ENCODE results near the gene TET2.

TET2 gene

DNA sequence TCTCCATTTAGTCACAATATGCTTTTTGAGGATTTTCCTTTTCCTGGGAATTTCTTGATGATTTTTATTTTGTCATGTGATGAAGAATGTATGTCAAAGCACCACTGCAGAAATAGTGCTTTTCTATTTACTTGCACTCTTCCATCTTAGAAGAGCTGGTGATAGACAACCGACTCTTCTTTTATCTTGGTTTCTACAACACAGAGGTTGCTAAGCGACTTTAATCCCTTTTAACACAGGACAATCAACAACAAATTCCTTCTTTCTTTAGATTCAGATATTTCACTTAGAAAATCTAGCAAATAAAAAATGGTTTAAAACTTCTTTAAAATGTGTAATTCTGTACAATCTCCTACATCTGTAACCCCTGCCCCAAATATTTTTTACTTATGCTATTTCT is 34.6 kb downstream of the TET2 start:
- peaks cover 9% of the 10 kb centered on the region for H3K4me1 Mint-ChIP-seq (ENCODE audit: low read depth)
- no peak overlapping the region for H3K4me3 Mint-ChIP-seq
- peaks cover 15% of the 10 kb centered on the region for H3K36me3 Mint-ChIP-seq (ENCODE audit: low read depth)
- H3K9me3 Mint-ChIP-seq = peaks cover 4% of the 10 kb centered on the region
- no peaks in the 10 kb centered on the region for H3K27me3 Mint-ChIP-seq (ENCODE audit: low read depth)
- DNase-seq (ENCODE audit: low spot score) = no peak
- no peak overlapping the region for H3K27ac Mint-ChIP-seq

DNA sequence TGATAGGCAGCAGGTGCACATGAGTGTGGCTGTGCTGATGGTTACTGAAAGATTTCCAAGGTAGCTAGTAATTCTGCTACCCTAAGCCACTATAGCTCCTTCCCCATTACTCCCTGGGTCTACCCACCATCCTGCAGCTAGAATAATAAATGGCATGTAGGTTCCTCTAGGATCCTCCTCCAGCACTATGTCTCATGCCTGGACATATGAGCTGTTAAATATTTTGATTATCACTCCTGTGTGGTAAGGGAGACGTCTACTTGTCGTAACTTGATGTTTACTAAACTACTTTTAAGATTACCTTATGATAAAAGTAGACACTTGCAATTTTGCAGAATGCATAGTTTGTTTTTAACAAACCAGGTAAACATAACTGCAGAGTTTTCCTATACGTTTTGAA is 35.5 kb downstream of the TET2 start:
- no peaks in the 10 kb centered on the region for H3K27me3 Mint-ChIP-seq (ENCODE audit: low read depth)
- peaks cover 8% of the 10 kb centered on the region for H3K36me3 Mint-ChIP-seq (ENCODE audit: low read depth)
- H3K4me1 Mint-ChIP-seq (ENCODE audit: low read depth) = peaks cover 9% of the 10 kb centered on the region
- no peak for DNase-seq (ENCODE audit: low spot score)
- H3K4me3 Mint-ChIP-seq = no peak overlapping the region
- H3K9me3 Mint-ChIP-seq = peaks cover 1% of the 10 kb centered on the region
- H3K27ac Mint-ChIP-seq = no peak overlapping the region

DNA sequence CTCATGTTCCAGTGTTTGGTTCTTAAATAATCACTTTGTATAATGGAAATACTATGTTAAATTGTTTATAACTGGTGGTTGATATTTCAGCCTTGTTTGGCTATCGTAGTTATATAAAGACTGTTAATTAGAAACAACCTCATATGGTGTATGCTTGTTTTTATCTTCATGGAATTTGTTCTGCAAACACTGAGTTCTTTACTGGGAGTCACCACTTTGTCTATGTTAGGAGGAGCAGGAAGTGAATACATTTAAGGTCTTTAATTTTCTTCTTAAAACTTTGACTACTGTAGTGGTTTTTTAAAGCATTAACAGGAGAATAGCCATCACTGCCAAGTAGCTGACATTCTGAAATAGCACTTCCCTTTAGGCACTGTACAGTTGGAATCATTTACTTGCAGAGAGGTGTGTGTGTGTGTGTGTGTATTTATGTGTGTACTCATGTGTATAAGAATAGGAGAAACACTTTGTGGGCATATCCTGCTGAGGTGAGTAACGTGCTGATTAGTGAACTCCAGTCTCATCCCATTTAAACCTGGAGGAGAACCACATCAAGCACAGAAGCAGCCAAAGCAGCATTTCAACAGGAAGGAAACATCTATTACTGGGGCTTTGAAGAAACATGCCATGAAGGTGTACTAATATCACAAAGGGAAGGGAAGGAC is 37.8 kb downstream of the TET2 start:
- DNase-seq (ENCODE audit: low spot score) = no peak
- peaks cover 6% of the 10 kb centered on the region for H3K36me3 Mint-ChIP-seq (ENCODE audit: low read depth)
- H3K27ac Mint-ChIP-seq = peak overlapping the region; percentile 42
- no peak overlapping the region for H3K4me3 Mint-ChIP-seq
- H3K27me3 Mint-ChIP-seq (ENCODE audit: low read depth) = no peaks in the 10 kb centered on the region
- H3K4me1 Mint-ChIP-seq (ENCODE audit: low read depth) = peaks cover 9% of the 10 kb centered on the region
- H3K9me3 Mint-ChIP-seq = no peaks in the 10 kb centered on the region

DNA sequence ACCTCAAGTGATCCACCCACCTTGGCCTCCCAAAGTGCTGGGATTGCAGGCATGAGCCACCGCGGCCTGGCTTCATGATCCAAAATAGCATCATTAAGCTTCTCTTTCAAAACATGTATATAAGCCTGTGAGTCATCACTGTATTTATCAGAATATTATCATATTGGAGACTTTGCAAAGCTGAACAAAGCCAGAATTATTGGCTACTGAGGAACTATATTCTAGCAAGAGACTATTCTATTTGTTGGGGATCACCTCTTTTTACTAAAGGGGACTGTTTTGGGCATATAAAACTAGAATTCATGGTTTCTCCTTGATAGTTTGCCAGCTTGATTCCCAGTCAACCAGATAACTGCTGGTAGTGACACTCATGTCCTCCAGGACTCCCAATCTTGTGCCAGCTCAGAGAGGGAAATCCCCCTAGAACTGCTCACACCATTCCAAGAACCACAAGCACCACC is 40.1 kb downstream of the TET2 start:
- H3K9me3 Mint-ChIP-seq = no peaks in the 10 kb centered on the region
- no peak overlapping the region for H3K4me3 Mint-ChIP-seq
- no peak overlapping the region for H3K27ac Mint-ChIP-seq
- H3K36me3 Mint-ChIP-seq (ENCODE audit: low read depth) = peaks cover 19% of the 10 kb centered on the region
- H3K4me1 Mint-ChIP-seq (ENCODE audit: low read depth) = peaks cover 14% of the 10 kb centered on the region
- no peak for DNase-seq (ENCODE audit: low spot score)
- no peaks in the 10 kb centered on the region for H3K27me3 Mint-ChIP-seq (ENCODE audit: low read depth)

DNA sequence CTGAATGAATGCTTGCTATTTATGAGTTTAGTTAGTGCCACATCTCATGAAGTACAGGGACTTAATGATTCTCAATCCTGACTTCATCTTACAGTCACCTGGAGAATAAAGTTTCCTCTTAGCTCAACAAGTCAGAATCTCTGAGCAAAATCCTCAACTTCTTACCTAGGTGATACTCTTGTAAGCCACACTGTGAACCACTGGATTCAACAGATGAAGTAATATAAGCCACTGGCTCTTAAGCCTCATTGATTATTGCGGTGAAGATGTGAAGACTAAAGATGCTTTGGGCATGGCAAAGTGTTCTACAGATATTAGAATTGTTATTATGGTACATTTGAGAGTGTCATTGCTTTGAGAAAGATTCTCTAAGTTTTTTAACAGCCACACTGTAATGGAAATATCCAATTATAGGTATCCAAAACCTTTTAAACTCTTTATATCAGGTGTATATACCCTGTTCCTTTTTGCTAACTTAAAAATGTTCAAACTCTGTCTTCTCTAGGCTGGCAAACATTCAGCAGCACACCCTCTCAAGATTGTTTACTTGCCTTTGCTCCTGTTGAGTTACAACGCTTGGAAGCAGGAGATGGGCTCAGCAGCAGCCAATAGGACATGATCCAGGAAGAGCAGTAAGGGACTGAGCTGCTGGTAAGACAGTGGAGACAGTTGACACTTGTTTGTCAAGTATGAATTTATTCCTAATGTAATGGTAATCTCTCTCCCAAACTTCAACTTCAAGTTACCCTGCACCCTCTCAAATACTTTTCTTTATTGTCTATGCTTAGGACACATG is 43.4 kb downstream of the TET2 start:
- Mint-ChIP-seq H3K27me3 (ENCODE audit: low read depth) (no peaks in the 10 kb centered on the region), H3K9me3 (no peaks in the 10 kb centered on the region), H3K4me1 (ENCODE audit: low read depth) (peaks cover 20% of the 10 kb centered on the region), H3K36me3 (ENCODE audit: low read depth) (peaks cover 27% of the 10 kb centered on the region), H3K4me3 (no peak overlapping the region), H3K27ac (no peak overlapping the region)
- DNase-seq (ENCODE audit: low spot score) = no peak

DNA sequence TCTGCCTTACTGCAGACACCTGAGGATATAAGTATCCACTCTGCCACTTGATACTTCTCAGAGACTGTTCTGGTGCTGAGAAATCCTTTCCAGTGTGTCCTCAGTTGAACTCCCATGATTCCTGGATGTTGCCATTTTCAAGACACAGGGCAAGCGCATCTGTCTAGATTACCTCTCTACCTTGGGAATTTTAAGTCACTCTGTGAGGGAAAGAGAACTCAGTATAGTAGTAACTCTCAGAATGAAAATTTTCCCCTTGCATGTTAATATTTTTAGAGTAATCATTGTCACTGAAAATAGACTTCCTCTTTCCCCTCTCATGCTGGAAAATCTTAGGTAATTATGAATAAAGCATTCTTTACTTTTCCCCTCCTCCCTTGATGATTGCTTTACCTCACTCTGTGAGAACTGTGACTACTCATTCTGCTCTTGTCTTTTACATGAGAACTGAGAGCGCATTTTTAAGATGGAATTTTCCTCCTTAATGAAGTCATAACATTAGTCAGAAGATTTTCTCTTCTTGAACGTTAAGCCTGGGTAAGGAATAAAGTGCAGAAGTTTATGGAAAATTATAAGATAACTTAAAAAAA is 45.0 kb downstream of the TET2 start:
- Mint-ChIP-seq H3K27ac (no peak overlapping the region), H3K36me3 (ENCODE audit: low read depth) (peaks cover 32% of the 10 kb centered on the region), H3K4me3 (no peak overlapping the region), H3K9me3 (no peaks in the 10 kb centered on the region), H3K27me3 (ENCODE audit: low read depth) (no peaks in the 10 kb centered on the region), H3K4me1 (ENCODE audit: low read depth) (peaks cover 24% of the 10 kb centered on the region)
- no peak for DNase-seq (ENCODE audit: low spot score)

DNA sequence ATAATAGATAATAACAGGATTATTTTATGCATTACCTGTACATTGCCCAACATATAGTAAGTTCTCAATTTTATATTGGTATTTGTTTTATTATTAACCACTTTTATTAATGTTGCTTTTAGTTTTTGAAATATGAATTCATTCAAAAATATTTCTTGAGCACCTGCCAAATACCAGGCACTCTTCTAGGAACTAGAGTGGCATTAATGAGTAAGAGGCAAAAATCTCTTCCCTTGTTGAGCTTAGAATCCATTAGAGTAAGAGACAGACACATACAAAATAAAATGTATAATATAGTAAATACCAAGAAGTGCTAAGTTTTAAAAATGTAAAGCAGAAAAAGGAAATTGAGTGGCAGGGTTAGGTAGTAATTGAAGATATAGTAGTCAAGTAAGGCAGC is 45.8 kb downstream of the TET2 start:
- no peak for DNase-seq (ENCODE audit: low spot score)
- no peak overlapping the region for H3K27ac Mint-ChIP-seq
- no peaks in the 10 kb centered on the region for H3K27me3 Mint-ChIP-seq (ENCODE audit: low read depth)
- peaks cover 32% of the 10 kb centered on the region for H3K36me3 Mint-ChIP-seq (ENCODE audit: low read depth)
- no peak overlapping the region for H3K4me3 Mint-ChIP-seq
- H3K4me1 Mint-ChIP-seq (ENCODE audit: low read depth) = peaks cover 24% of the 10 kb centered on the region
- H3K9me3 Mint-ChIP-seq = no peaks in the 10 kb centered on the region

DNA sequence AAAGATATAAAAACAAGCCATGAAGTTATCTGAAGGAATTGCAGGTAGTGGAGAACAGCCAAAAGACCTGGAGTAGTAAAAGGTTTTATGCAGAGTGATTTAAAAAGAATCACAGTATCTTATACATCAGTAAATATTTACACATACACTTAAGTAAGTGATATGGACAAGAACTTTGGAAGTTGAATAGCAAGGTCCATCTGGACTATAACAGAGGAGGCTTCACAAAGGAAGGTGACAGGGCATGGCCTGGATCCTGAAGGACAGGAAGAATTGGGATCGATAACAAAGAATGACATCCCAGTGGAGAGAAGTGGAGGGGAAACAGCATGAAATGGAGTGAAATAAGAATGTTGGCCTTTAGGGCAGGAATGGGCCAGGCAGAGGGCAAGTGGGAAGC is 46.2 kb downstream of the TET2 start:
- Mint-ChIP-seq H3K27me3 (ENCODE audit: low read depth) (no peaks in the 10 kb centered on the region), H3K4me3 (no peak overlapping the region), H3K36me3 (ENCODE audit: low read depth) (peaks cover 32% of the 10 kb centered on the region), H3K27ac (no peak overlapping the region), H3K4me1 (ENCODE audit: low read depth) (peaks cover 24% of the 10 kb centered on the region), H3K9me3 (no peaks in the 10 kb centered on the region)
- DNase-seq (ENCODE audit: low spot score) = no peak

DNA sequence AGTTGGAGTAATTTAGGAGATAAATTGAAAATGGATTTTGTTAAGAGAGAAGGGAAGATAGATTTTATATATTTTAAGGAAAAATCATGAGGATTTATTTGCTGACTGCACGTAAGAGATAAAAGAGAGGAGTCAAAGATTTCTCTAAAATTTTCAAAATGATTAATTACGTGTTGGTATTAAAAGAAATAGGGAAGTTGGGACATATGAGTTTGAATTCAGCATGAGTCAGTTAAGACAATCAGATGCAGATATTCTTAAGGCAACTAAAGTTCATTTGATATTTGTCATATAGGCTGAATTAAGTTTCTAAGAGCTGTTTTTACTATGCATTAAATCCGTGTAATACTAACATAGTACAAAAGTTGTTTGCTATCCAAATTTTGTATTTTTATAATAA is 46.9 kb downstream of the TET2 start:
- no peak overlapping the region for H3K4me3 Mint-ChIP-seq
- H3K27ac Mint-ChIP-seq = no peak overlapping the region
- no peaks in the 10 kb centered on the region for H3K9me3 Mint-ChIP-seq
- H3K4me1 Mint-ChIP-seq (ENCODE audit: low read depth) = peaks cover 24% of the 10 kb centered on the region
- peaks cover 32% of the 10 kb centered on the region for H3K36me3 Mint-ChIP-seq (ENCODE audit: low read depth)
- H3K27me3 Mint-ChIP-seq (ENCODE audit: low read depth) = no peaks in the 10 kb centered on the region
- no peak for DNase-seq (ENCODE audit: low spot score)

DNA sequence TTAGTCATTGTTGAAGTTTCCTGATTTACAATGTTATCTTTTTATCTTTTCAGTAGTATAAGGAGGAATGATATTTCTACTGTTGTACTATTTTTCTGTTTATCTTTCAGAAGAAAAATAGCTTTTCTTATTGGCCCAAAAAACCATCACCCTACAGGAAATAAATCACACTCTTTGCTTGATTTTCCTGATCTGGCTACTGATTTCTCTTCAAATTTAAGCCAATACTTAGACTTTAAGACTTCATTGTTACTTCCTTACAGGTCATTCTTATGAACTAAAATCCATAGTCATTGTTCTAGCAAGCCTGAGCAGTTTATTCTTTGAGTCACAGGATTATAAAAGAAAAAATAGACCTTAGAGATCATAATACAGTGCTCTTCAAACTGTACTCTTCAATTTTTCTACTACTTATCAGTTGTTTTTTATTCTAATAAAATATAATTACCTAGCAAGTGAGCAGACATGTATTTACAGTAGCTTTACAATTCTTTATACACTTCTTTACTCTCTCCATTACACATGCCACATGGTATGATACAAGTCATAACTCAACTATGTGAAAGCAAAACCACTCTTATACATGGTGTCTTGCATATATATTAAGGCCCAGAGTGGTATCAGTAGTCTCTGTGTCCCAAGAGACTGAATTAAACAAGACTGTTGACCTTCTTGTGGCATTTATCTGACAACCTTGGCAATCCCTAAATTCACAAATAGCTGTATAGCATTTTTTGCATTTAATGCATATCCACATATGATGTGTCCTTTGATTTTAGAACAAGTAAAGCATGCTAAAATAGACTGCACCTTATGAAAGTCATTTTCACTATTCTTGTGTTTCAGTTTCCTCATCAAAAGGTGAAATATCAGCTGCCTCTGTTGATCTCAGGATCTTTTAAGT is 47.9 kb downstream of the TET2 start:
- Mint-ChIP-seq H3K9me3 (no peaks in the 10 kb centered on the region), H3K36me3 (ENCODE audit: low read depth) (peaks cover 32% of the 10 kb centered on the region), H3K4me3 (no peak overlapping the region), H3K4me1 (ENCODE audit: low read depth) (peaks cover 24% of the 10 kb centered on the region), H3K27me3 (ENCODE audit: low read depth) (no peaks in the 10 kb centered on the region), H3K27ac (no peak overlapping the region)
- no peak for DNase-seq (ENCODE audit: low spot score)

DNA sequence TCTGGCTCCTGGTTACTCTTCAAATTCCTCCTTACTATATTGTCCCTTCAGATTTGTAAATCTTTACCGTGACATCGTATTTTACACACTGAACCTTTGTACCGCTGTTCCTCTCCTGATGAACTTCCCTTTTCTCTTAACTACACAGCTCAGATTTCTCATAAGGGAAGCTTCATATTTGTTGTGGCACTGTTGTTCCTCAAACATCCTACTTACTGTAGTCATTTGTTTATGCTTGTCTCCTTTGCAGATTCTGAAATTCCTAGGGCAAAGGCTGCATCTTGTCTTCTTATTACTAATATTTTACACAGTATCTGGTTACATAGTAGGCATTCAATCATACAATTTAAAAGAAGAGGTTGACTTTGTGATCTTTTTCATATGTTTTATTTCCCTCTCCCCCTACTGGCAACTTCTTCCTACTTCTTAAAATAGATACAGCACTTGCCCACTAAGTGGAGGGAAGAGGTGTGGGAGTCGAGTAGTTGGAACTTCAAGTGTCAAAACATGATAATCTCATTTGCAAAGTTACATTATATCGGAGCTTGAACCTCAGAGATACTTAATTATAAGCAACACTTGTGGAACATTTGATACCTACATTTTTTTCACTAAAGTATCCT is 50.0 kb downstream of the TET2 start:
- Mint-ChIP-seq H3K27ac (no peak overlapping the region), H3K36me3 (ENCODE audit: low read depth) (peaks cover 17% of the 10 kb centered on the region), H3K27me3 (ENCODE audit: low read depth) (no peaks in the 10 kb centered on the region), H3K9me3 (no peaks in the 10 kb centered on the region), H3K4me1 (ENCODE audit: low read depth) (peaks cover 20% of the 10 kb centered on the region), H3K4me3 (no peak overlapping the region)
- no peak for DNase-seq (ENCODE audit: low spot score)

DNA sequence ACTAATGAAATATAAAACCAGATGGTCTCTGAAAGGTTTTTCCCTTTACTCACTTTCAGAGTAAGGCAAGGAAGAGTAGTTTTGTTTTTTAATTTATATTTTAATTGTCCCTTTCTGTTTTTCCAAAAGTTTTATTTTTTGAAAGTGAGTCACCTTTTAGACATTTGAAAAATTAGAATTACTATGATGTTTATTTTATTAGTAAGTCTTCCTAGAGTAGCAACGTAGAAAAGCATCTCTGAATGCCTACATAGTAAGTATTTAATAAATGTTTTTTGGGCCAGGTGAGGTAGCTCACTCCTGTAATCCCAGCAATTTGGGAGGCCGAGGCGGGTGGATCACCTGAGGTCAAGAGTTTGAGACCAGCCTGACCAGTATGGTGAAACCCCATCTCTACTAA is 51.1 kb downstream of the TET2 start:
- H3K9me3 Mint-ChIP-seq = no peaks in the 10 kb centered on the region

DNA sequence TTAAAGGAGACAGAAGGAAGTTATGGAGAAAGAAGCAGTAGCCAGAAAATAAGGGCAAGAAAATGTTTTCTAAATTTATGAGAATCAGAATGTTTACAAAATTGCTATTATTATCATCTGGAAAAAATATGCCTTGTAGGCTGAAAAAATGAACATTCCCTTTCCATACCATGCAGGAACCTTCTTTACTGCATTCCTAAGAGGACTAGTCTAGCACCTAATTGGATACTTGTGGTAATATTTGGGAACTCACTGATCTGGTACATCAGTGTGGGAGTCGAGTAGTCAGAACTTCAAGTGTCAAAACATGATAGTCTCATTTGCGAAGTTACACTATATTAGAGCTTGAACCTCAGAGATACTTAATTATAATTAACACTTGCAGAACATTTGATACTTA is 51.9 kb downstream of the TET2 start:
- Mint-ChIP-seq H3K4me1 (ENCODE audit: low read depth) (peaks cover 17% of the 10 kb centered on the region), H3K4me3 (no peak overlapping the region), H3K27ac (no peak overlapping the region), H3K9me3 (no peaks in the 10 kb centered on the region), H3K36me3 (ENCODE audit: low read depth) (peaks cover 15% of the 10 kb centered on the region), H3K27me3 (ENCODE audit: low read depth) (no peaks in the 10 kb centered on the region)
- no peak for DNase-seq (ENCODE audit: low spot score)

More for the DNA sequence above, 51.1 kb downstream of the TET2 start:
- Mint-ChIP-seq H3K4me1 (ENCODE audit: low read depth) (peaks cover 18% of the 10 kb centered on the region), H3K36me3 (ENCODE audit: low read depth) (peaks cover 15% of the 10 kb centered on the region), H3K27me3 (ENCODE audit: low read depth) (no peaks in the 10 kb centered on the region), H3K4me3 (no peak overlapping the region), H3K27ac (no peak overlapping the region)
- DNase-seq (ENCODE audit: low spot score) = no peak
